GM19193 (cell line): ENCODE data around the gene SLCO3A1.

Experiments
- POLR2A ChIP-seq: IDR thresholded peaks from 4 replicates; pipeline ENCODE4 v1.6.1; 2011; ENCODE audit not compliant: insufficient read depth, insufficient read length; ENCODE audit errors: extremely low read depth

The SLCO3A1 gene

DNA sequence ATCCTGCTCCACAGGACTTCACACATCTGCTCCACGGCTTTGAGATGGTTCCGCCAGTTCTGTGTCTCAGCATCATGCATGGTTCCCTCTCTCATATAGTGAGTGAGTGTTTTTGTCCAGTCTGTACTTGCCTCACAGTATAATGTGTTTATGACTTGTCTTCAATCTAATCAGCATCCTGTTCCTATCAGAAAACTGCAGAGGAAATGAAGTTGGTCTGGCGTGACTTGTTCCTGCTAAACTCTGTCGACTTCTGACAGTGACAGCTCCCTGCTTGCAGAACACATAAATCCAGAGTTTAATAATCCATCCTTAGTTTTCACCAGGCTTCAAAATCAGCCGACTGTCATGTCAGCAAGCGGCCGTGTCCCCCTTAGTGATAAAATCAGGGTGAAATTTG, 222.3 kb downstream of the SLCO3A1 start:
- no peak for TF ChIP-seq POLR2A

DNA sequence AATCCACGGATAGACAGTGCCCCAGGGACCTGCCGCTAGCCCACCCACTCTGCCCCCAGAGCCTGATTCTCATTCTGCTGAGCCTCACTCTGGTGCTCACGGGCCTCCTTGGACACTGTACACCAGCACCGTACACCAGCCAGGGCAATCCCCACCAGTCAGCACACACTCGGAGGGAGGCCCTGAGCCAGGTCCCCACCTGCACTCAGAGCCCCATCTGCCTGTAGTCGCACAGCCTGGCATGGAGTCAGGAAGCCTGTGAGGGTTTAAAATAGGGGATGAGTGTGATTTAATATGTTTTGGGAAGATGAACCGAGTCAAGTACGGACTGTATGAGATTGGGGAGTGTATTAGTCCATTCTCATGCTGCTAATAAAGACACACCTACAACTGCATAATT, 223.0 kb downstream of the SLCO3A1 start:
- no peak for TF ChIP-seq POLR2A

DNA sequence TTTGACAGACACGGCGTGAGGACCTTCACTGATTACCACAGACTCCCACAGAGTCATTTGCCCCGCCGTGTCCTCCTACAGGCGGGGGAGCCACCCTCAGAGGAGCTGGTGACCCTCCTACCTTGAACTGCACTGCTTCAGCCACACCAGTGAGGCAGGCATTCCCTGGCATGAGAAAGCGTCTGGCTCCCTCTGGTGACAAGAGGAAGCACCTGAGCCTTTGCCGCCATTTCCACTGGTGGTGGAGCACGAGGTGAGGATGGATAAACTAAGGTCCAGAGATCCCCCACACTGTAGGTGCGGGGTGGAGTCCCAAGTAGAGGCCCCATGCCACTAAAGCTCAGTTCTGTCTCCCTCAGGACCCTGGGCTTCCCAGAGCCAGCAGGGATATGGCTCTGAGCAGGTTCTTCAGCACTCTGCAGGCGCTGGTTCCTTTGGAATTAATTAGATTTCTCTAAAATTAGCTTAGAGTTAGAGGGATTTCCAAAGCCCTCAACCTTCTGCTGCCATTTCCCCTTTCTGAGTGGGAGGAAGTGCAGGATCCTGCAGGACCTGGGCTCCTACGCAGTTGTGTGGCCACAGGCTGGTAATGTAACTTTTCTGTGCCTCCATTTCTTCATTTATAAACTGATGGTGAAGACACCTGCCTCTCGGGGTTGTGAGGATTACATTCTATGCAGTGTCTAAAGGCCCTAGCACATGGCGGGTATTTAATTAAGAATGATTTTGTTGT, 224.0 kb downstream of the SLCO3A1 start:
- no peak for TF ChIP-seq POLR2A

DNA sequence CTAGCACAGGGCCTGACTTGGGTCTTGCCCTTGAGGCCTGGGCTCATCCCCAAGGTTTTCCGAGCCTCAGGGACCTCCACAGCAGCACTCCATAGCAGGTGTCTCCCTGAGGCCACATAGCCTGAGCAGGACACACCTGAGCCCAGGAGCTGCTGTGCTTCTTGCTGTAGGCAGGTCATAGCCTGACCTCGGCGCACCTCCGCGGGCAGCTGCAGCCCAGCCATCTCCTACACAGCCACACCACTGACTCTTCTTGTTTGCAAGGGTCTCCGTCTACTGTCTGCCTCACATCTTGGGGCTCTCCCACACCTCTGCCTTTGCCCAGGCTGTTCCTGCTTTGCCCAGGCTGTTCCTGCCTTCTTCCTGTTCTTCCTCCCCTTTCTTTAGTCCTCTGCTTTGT, 224.8 kb downstream of the SLCO3A1 start:
- TF ChIP-seq POLR2A, result no peak

DNA sequence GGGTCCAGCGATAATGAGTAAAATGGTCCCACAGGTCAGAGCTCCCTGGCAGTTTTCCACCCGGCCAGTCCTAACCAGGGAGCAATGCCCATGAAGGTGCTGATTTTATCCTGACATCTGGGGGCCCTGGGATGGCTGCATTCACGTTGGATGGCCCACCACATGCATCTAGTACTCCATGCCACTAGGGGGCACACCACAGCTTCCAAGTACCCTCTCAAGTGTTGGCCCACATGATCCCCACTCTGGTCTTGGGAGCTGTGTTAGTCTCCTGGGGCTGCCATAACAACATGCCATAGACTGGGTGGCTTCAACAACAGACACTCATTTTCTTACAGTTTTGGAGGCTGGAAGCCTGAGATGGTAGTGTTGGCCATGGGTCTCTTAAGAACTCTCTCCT, 225.5 kb downstream of the SLCO3A1 start:
- TF ChIP-seq POLR2A, result no peak

DNA sequence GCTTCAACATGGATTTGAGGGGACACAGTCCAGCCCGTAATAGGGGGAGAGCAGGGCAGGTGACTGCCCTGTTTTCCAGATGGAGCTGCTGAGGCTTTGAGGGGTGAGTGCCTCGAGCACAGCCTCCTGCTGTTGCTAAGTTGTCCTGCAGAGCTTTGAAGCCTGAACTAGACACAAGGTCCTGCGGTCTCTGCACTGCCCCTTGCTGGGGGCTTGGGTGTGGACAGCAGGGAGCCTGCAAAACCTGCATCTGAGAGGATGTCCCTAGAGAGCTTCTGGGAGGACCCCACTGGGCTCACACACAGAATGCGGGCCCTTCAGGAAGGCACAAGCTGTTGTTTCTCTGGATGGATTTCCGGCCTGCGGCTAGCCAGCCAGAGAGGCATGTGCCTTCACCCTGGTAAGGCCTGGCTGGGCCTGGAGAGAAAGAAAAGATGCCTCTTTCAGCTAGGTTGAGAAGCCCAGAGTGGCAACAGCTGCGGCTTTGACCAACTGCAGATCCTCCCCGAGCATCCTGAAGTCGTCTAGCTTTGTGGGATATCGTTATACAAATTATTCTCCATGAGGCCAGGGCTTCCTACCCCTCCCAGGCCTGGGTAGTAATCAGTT, 226.2 kb downstream of the SLCO3A1 start:
- no peak for TF ChIP-seq POLR2A

DNA sequence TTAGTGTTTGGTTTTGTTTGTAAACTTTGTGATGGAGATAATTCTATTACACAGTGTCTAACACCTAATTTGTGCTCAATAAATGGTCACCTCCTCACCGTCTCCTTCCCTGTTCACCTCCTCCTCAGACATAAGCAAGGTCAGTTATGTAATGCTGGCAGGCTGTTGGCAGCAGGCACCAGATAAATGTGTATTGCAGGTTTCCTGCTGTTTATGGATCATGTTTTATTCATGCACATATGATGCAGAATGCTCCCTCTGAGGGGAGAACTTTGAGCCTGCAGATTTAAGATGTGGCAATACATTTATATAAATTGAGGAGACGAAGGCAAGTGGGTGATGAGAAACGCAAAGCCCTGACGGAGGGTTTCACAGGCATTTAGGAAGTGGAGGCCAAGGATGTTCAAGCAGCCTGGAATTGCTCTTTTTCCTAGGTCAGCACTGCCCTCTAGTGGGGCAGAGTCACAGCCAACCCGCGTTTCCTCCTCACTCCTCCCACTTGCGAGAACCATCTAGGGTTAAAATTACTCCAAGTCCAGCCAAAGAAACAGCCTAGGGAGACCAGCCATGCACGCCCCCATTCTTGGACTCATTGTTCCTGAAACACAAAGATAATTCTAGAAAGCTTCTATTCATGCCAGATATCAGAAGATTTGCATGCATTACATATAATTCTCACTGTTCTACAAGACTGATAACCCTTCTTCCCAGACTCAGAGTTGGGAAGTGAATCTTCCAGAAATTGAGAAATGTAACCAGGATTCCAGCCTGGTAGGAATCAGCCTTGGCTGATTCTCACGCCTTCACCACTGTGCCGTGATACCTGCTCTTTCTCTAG, 228.7 kb downstream of the SLCO3A1 start:
- TF ChIP-seq POLR2A, result no peak

DNA sequence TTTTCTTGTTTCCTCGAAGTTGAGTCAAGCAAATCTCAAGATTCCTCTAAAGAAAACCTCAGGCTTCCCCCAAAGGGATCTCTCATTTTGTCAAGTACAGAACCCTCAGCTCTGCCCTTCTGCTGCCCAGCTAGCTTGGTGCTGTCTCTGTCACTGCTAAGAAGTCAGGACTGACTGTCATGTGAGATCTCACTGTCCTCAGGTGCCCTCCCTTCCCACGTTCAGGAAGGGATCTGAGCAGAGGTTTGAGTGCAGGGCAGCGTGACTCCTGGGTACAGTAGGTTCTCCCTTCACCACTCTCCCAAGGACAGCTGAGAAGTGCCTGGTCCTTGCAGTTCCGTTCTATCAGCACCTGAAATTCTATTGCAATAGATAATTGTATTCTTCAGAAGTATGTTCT, 229.7 kb downstream of the SLCO3A1 start:
- no peak for TF ChIP-seq POLR2A

DNA sequence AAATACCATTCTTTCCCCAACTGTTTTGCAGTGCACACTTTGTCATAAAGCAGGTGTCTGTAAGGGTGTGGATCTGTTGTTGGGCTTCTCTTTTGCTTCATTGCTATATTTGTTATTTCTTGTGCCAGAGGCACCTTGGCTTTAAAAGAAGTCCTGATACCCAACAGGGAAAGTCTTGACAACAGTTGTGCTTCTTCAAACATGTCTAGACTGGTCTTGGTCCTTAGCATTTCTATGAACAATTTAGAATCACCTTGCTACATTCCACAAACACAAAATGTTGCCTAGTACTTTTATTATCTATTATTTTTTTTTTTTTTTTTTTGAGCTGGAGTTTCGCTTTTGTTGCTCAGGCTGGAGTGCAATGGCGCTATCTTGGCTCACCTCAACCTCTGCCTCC, 233.7 kb downstream of the SLCO3A1 start:
- no peak for TF ChIP-seq POLR2A

DNA sequence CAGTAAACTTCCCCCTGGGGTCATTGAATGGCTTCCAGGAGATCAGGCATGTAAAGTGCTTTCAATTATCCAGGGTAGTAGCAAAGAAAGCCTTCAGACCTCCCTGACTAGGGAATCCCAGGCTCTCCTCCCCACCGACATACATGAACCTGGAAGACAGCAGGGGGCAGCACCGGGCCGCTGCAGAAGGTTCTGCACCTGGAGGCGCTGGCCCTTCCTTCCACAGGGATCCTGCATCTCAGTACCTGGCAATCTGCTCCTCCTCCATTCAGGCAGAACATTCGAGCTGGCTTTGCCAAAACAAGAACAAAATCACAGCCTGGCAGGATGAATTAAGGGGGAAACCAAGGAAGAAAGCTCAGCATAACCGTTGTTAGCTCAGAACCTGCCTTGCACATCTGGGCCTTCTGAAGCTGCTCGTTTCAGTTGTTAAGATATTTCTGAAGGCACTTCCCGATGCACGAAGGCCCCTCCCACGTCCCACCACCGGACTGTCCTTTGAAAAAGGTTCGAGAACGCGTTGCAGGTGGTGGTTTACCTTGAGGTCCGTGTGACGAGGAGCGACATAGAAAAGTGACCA, 237.7 kb downstream of the SLCO3A1 start:
- TF ChIP-seq POLR2A, result no peak

DNA sequence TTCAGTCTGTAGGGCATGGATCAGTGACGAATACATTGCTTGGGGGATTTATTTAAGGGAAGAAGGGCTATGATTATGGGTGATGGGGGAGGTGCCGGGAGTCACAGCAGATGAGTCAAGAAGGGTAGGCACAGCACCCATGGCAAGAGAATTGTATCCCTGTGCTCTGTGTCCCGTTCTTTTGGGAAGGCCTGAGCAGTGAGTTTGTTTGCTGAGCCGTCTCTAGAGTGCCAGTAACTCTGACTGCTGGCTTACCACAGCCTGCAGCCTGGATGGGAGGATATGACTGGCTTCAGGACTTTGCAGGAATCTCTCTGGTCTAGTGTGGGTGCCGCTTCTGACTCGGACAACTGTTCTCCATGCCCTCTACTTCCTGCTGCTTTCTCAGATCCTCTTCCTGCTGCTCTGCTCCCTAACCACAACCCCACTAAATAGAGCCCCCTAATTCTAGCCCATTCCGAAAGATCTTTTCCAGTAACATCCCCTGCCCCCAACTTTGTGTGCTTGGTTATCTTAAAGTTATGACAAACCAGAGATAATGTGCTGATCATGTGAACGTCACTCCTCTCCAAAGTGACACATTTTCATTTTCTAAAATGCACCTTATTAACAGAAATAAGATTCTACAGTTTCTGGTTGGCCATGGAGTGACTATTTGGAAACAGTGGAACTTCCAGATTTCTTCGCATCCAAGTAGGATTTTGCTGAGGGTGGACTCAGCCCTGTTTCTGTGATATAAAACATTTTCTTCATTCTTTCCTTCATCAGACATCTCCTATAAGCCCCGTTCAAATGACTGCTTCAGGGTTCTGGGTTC, 239.0 kb downstream of the SLCO3A1 start:
- no peak for TF ChIP-seq POLR2A

DNA sequence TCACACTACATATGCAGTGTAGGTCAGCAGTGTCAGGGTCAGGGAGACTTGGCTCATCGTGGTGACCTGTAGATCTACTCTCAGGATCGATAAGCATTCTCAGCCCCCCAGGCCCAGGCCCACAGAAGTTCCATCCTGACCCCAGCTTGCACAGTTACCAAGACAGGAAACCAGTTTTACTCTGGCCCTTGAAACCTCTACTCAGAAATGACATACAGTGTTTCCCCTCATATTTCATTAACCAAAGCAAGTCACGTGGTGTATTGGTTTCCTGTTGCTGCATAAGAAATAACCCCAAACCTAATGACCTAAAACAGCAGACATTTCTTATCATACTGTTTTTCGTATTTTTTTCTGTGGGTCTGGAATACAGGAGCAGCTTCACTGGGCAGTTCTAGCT, 242.2 kb downstream of the SLCO3A1 start:
- no peak for TF ChIP-seq POLR2A

DNA sequence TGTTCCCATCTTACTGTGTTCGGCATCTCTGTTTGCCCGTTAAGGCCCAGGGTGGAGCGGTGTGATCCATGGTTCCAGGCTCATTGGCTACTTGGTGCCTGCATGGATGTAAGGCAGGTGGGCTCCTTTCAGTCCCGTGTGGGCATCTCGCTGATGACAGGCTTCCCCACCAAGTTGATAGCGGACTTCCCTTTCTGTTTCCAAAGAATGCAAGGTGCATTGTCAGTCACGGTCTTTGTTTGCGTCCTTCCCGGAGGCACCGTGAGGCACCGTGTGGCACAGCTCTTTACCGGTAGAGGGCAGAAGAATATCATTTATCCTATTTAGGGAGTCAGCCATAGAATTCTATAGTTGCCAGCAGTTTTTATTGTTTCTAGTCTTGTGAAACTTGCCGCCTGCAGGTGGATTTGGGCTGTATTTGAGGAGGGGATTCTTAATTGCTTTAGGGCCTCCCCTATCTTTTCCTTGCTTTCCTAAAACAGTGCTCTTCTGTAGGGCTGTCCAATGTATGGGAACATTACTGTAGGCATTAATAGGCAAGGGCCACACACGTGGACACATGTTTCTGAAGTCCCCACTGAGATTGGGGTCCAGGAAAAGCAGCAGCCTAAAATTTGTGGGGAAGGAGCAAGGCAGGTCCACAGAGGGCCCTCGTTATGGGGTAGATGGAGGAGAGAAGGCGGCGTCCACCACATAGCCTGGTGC, 244.1 kb downstream of the SLCO3A1 start:
- no peak for TF ChIP-seq POLR2A

DNA sequence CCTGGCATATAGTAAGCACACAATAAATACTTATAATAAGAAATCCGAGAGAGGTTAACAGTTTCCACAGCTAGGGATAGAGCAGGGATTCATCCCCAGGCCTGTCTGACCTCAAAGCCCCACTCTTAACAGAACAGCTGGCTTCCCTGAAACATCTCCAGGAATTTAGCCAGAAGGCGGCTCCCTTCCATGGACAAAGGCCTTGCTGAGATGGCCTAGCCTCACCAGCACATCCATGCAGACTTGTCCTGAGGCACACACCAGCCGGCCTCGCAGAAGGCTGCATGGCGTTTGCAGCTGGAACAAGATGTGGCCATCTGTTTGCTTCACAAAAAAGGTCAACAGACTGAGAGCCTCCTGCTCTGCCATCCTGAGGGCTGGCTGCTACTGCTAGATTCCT, 245.4 kb downstream of the SLCO3A1 start:
- no peak for TF ChIP-seq POLR2A

DNA sequence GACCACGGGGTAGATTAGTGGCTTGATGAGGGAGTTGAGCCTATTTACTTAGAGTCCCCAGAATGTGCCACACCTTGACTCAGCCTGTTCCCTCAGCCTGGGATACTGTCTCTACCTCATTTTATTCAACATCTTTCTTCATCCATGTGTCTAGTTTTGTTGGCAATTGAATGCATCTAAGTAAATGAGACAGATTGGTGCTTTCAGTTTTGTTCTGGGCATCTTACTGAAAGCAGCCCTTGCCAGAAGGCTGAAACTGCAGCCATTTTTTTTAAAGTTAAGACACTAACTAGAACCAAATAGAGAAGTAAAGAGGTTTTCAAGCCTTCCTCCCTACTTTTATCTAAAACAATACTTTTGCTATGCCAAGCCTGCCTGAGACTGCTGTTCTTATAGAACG, 246.8 kb downstream of the SLCO3A1 start:
- TF ChIP-seq POLR2A, result no peak

DNA sequence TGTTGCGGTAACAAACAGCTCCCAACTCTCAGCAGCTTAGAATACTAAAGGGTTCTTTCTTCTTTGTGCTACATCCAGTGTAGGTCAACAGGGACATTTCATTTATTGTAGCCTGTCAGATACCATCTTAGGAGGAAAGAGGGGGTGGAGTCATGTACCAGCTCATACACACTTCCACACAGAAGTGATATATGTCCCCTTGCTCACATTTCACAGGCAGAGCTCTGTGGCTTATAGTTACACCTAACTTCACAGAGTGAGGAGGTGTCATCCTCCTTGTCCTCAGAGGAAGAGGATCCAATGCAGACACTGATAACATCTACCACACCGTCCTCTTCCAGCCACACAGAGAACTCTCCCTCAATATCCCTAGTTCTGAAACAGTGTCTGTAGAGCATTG, 247.2 kb downstream of the SLCO3A1 start:
- no peak for TF ChIP-seq POLR2A
